Activated effector memory CD4-positive, alpha-beta T cell treated with anti-CD3 and anti-CD28 coated beads, Interleukin-2, amount 50 U/mL, for 16 hours (primary cell): ENCODE results near the gene FGF12.

Experiments
- DNase-seq: peaks from one replicate; pipeline ENCODE4 v3.0.0-alpha.2; 2020

The FGF12 gene

GRCh38 chr3:192171213-192171612, 556.1 kb downstream of the FGF12 start:
- no peak for DNase-seq

- DNase-seq = no peak
Measured at GRCh38 chr3:192170659-192171058, 556.7 kb downstream of the FGF12 start.

- DNase-seq = no peak
Measured at GRCh38 chr3:192170031-192170430, 557.3 kb downstream of the FGF12 start.

- DNase-seq = no peak
Measured at GRCh38 chr3:192169332-192169915, 557.9 kb downstream of the FGF12 start.

GRCh38 chr3:192168202-192168601, 559.1 kb downstream of the FGF12 start:
- no peak for DNase-seq

- no peak for DNase-seq
Measured at GRCh38 chr3:192165552-192165951, 561.8 kb downstream of the FGF12 start.

GRCh38 chr3:192161661-192162060, 565.7 kb downstream of the FGF12 start:
- no peak for DNase-seq

GRCh38 chr3:192156382-192156781, 571.0 kb downstream of the FGF12 start:
- no peak for DNase-seq

- DNase-seq = no peak
Measured at GRCh38 chr3:192155194-192155593, 572.1 kb downstream of the FGF12 start.

- no peak for DNase-seq
Measured at GRCh38 chr3:192133271-192133670, 594.1 kb downstream of the FGF12 start.

GRCh38 chr3:192130534-192131132, 596.7 kb downstream of the FGF12 start:
- DNase-seq = no peak

- DNase-seq = no peak
Measured at GRCh38 chr3:192129586-192129985, 597.8 kb downstream of the FGF12 start.

GRCh38 chr3:192128922-192129321, 598.4 kb downstream of the FGF12 start:
- no peak for DNase-seq

GRCh38 chr3:192128060-192128459, 599.3 kb downstream of the FGF12 start:
- no peak for DNase-seq

GRCh38 chr3:192122832-192123594, 604.3 kb downstream of the FGF12 start:
- DNase-seq = no peak

GRCh38 chr3:192121923-192122322, 605.4 kb downstream of the FGF12 start:
- DNase-seq = no peak

GRCh38 chr3:192108820-192109219, 618.5 kb downstream of the FGF12 start:
- DNase-seq = no peak

- no peak for DNase-seq
Measured at GRCh38 chr3:192106543-192106942, 620.8 kb downstream of the FGF12 start.

- DNase-seq = no peak
Measured at GRCh38 chr3:192092388-192093005, 634.8 kb downstream of the FGF12 start.

- DNase-seq = no peak
Measured at GRCh38 chr3:192091831-192092230, 635.5 kb downstream of the FGF12 start.

- DNase-seq = no peak
Measured at GRCh38 chr3:192090586-192090985, 636.8 kb downstream of the FGF12 start.
